ENCODE measurements around the gene CDC73. TPM values are rescaled to one million over a fixed set of nuclear protein-coding genes. Genes with fewer than 3 reads are reported as not detected.

CDC73 gene
- total and polyA plus RNA-seq, 2 of the 13 experiments (the other 11 are each of a cell fraction or from before 2014, with no cell fraction given): 20.2 to 26.3 TPM

DNA sequence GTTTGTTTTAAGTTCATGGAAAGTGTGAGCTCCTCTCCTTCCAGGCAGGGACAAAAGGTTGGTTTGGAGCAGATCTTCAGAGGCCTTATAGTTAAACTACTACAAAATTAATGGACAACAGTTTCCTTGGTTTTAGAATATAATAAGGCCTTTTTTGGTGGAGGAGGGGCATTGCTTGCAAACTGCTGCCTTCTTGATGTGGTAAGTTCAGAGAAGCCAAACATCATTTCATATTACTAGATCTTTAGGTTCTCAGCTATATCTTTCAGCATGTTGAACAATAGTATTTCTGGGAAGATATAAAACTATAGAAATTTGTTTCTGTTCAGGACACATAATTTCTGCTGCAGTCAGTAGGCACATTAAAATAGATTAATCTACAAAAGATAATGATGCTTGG lies 162.4 kb downstream of the CDC73 start:
- DNase-seq (ENCODE audit: low spot score): no peak
- Histone ChIP-seq H3K36me3 (replicated peaks in 1 of 2; ENCODE audit: control insufficient read depth in 1 of 2, insufficient read depth in 2 of 2, low read length in 2 of 2) (no peaks in the 10 kb centered on the region), H3K27me3 (ENCODE audit: control insufficient read depth in 1 of 2, insufficient read depth in 2 of 2, low read length in 2 of 2) (no peaks in the 10 kb centered on the region), H3K9ac (ENCODE audit: insufficient read depth, low read depth, low read length) (no peak overlapping the region), H3K27ac (ENCODE audit: extremely low read length, insufficient read depth, low read length) (no peak overlapping the region), H2AFZ (ENCODE audit: low read length) (no peak overlapping the region), H3K4me3 (replicated peaks in 1 of 3; ENCODE audit: insufficient read depth in 1 of 3, low read depth in 2 of 3, low read length in 3 of 3) (no peak overlapping the region), H4K20me1 (ENCODE audit: insufficient read depth, low read length) (no peaks in the 10 kb centered on the region), H3K9me3 (ENCODE audit: low read length) (no peaks in the 10 kb centered on the region), H3K79me2 (ENCODE audit: insufficient read depth, low read length) (no peaks in the 10 kb centered on the region), H3K4me2 (ENCODE audit: low read depth, low read length) (no peak overlapping the region), H3K4me1 (ENCODE audit: insufficient read depth, low read length) (0 out of 2 replicates have a peak, but pooled peaks cover 7% of the 10 kb centered on the region)
- intact Hi-C loops (cut with micrococcal nuclease; ENCODE audit: unreplicated experiment): no loop called here
- no peak for ATAC-seq
- no peak for TF ChIP-seq ZNF234 (CRISPR knock-in tag; conservative IDR thresholded peaks at IDR 0.05)
- no peak for TF ChIP-seq SRSF9 (IDR thresholded peaks at IDR 0.05; ENCODE audit: borderline replicate concordance, insufficient read depth, low read depth, low read length, poor library complexity, severe bottlenecking)
- TF ChIP-seq ZNF644 (CRISPR knock-in tag; IDR thresholded peaks at IDR 0.05; ENCODE audit: low read depth): no peak
- TF ChIP-seq SMARCE1 (IDR thresholded peaks at IDR 0.05; ENCODE audit: borderline replicate concordance): no peak
- TF ChIP-seq, protein P1, sequence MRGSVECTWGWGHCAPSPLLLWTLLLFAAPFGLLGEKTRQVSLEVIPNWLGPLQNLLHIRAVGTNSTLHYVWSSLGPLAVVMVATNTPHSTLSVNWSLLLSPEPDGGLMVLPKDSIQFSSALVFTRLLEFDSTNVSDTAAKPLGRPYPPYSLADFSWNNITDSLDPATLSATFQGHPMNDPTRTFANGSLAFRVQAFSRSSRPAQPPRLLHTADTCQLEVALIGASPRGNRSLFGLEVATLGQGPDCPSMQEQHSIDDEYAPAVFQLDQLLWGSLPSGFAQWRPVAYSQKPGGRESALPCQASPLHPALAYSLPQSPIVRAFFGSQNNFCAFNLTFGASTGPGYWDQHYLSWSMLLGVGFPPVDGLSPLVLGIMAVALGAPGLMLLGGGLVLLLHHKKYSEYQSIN (CRISPR knock-in tag; IDR thresholded peaks at IDR 0.05; ENCODE audit: borderline replicate concordance): no peak
- TF ChIP-seq ZSCAN12 (CRISPR knock-in tag; IDR thresholded peaks at IDR 0.05): no peak
- no peak for TF ChIP-seq IRF2 (CRISPR knock-in tag; IDR thresholded peaks at IDR 0.05)
- no peak for TF ChIP-seq PCBP2 (optimal IDR thresholded peaks at IDR 0.05; ENCODE audit: low read depth, low read length, poor library complexity, severe bottlenecking)
- TF ChIP-seq ZNF235 (CRISPR knock-in tag; IDR thresholded peaks at IDR 0.05; ENCODE audit: borderline replicate concordance): no peak
- TF ChIP-seq, protein P2, sequence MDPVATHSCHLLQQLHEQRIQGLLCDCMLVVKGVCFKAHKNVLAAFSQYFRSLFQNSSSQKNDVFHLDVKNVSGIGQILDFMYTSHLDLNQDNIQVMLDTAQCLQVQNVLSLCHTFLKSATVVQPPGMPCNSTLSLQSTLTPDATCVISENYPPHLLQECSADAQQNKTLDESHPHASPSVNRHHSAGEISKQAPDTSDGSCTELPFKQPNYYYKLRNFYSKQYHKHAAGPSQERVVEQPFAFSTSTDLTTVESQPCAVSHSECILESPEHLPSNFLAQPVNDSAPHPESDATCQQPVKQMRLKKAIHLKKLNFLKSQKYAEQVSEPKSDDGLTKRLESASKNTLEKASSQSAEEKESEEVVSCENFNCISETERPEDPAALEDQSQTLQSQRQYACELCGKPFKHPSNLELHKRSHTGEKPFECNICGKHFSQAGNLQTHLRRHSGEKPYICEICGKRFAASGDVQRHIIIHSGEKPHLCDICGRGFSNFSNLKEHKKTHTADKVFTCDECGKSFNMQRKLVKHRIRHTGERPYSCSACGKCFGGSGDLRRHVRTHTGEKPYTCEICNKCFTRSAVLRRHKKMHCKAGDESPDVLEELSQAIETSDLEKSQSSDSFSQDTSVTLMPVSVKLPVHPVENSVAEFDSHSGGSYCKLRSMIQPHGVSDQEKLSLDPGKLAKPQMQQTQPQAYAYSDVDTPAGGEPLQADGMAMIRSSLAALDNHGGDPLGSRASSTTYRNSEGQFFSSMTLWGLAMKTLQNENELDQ (CRISPR knock-in tag; IDR thresholded peaks at IDR 0.05; ENCODE audit: borderline replicate concordance): no peak
- TF ChIP-seq, protein P3, sequence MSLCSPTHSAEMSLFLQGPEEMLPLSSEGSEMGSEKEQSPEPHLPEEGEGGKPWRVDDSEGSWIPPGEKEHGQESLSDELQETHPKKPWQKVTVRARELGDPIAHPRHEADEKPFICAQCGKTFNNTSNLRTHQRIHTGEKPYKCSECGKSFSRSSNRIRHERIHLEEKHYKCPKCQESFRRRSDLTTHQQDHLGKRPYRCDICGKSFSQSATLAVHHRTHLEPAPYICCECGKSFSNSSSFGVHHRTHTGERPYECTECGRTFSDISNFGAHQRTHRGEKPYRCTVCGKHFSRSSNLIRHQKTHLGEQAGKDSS (CRISPR knock-in tag; IDR thresholded peaks at IDR 0.05; ENCODE audit: borderline replicate concordance, low read depth): no peak
- TF ChIP-seq SKI (IDR thresholded peaks at IDR 0.05; ENCODE audit: partially characterized antibody): no peak
- TF ChIP-seq MIER2 (CRISPR knock-in tag; IDR thresholded peaks at IDR 0.05): no peak
- TF ChIP-seq CBFB (CRISPR knock-in tag; IDR thresholded peaks at IDR 0.05): no peak
- TF ChIP-seq, protein P4, sequence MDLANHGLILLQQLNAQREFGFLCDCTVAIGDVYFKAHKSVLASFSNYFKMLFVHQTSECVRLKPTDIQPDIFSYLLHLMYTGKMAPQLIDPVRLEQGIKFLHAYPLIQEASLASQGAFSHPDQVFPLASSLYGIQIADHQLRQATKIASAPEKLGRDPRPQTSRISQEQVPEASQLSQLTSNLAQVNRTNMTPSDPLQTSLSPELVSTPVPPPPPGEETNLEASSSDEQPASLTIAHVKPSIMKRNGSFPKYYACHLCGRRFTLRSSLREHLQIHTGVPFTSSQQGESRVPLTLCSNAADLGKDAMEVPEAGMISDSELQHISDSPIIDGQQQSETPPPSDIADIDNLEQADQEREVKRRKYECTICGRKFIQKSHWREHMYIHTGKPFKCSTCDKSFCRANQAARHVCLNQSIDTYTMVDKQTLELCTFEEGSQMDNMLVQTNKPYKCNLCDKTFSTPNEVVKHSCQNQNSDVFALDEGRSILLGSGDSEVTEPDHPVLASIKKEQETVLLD (CRISPR knock-in tag; IDR thresholded peaks at IDR 0.05; ENCODE audit: low read depth): no peak
- CTCF ChIA-PET (ENCODE audit: low intra/inter-chr PET ratio, low total read pairs): no interaction called here
- no peak for FAIRE-seq
- in situ Hi-C loops (cut with HindIII; ENCODE audit: extremely low pct_ligation_motif_present, low pct_unique_long_range_greater_than_20kb): no loop called here
- no TSS peak for BruUV-seq (replicated peaks)
- POLR2A ChIA-PET: no interaction called here

Measured in HepG2 (cell line).